Stimulated activated CD8-positive, alpha-beta memory T cell treated with anti-CD3 and anti-CD28 coated beads, Interleukin-2, amount 100 ng/mL, for 1 hour (primary cell): Measurements from ENCODE around the gene TKTL2.
"Not testable (repeated sequence)": the region's sequence is repeated elsewhere in the genome, so short reads cannot be mapped to it uniquely, and the experiment has no call there.

Experiments
- DNase-seq, 2 donors: peaks; one replicate each; pipeline ENCODE4 v3.0.0-alpha.2; 2020; ENCODE audit warnings: low read depth in 2 of 2

Gene TKTL2

DNA sequence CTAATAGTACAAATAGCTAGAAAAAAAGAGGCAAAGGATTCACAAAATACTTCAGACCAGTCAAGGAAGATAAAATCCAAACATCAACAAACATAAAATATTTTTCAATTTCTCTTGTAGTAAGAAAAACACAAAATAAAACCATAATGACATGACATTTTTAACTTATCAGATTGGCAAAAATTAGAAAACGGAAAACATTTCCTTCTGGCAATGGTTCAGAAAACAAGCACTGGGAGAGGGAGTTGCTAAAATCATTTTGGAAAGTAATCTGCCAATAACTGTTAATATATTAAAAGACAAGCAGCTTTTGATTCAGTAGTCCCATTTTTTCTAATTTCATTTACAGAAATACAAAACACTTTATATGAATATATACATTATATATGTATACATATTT is 26.1 kb downstream of the TKTL2 start:
- no peak for DNase-seq

- DNase-seq, result not testable (repeated sequence)
Observed at GRCh38 chr4:163447023-163447422, 26.5 kb downstream of the TKTL2 start.

GRCh38 chr4:163440040-163440439 is 33.5 kb downstream of the TKTL2 start:
- no peak for DNase-seq
